PC-3 (cell line): ENCODE results near the gene SDCBP2. TPM values are rescaled to one million over a fixed set of nuclear protein-coding genes. Genes with fewer than 3 reads are reported as not detected.

ENCODE experiments used
- ATAC-seq: fragments of 200-7000 bp; cut with Tn5 transposase; 2 replicates; pipeline ENCODE4 v1.9.1; 2020; ENCODE audit warnings: mild to moderate bottlenecking, moderate library complexity
- BruUV-seq: library from RNA; stranded (reverse); fragments of 400-500 nt; replicated peaks from 2 replicates; lab custom pipeline; 2021; lab: Mats Ljungman, UMichigan
- CTCF ChIA-PET: fragments of 300-600 bp; sonication (Branson Sonifier 250); formaldehyde crosslinking; loops from one replicate; lab custom pipeline; 2022; ENCODE audit warnings: antibody characterized with exemption; lab: Charles Lee
- POLR2A ChIA-PET: fragments of 300-600 bp; sonication (Branson Sonifier 250); formaldehyde crosslinking; loops from one replicate; lab custom pipeline; 2022; ENCODE audit warnings: antibody characterized with exemption; ENCODE audit not compliant: unreplicated experiment; lab: Charles Lee
- DNase-seq: peaks from one replicate; pipeline ENCODE4 v3.0.0-alpha.2; 2015
- H2AFZ ChIP-seq: fragments of 300-600 bp; sonication (generic); 2 replicates; pipeline ENCODE4 v1.6.0; 2016; ENCODE audit warnings: antibody characterized with exemption, low read length
- H3F3A ChIP-seq: fragments of 300-600 bp; sonication (generic); one replicate; pipeline ENCODE4 v1.6.0; 2017; ENCODE audit warnings: antibody characterized with exemption, low read length, control low read depth, mild to moderate bottlenecking; ENCODE audit not compliant: unreplicated experiment
- H3K27ac ChIP-seq: fragments of 300-600 bp; sonication (generic); 2 replicates; pipeline ENCODE4 v1.5.1; 2016; ENCODE audit warnings: mild to moderate bottlenecking, low read length
- H3K27me3 ChIP-seq: fragments of 300-600 bp; sonication (generic); 2 replicates; pipeline ENCODE4 v1.6.1; 2016; ENCODE audit warnings: low read length, mixed read lengths
- H3K36me3 ChIP-seq: fragments of 300-600 bp; sonication (generic); 2 replicates; pipeline ENCODE4 v1.6.1; 2016; ENCODE audit warnings: low read depth, mixed run types, low read length, mixed read lengths
- H3K4me1 ChIP-seq: fragments of 300-600 bp; sonication (generic); 2 replicates; pipeline ENCODE4 v1.5.1; 2016; ENCODE audit warnings: low read length; ENCODE audit not compliant: insufficient read depth
- H3K4me2 ChIP-seq: fragments of 300-600 bp; sonication (generic); 2 replicates; pipeline ENCODE4 v1.6.0; 2016; ENCODE audit warnings: low read length
- H3K4me3 ChIP-seq: fragments of 300-600 bp; sonication (generic); 2 replicates; pipeline ENCODE4 v1.5.1; 2016; ENCODE audit warnings: mild to moderate bottlenecking, low read length, mixed read lengths
- H3K79me2 ChIP-seq: fragments of 300-600 bp; sonication (generic); 2 replicates; pipeline ENCODE4 v1.6.1; 2017; ENCODE audit warnings: low read length, mixed read lengths
- H3K9ac ChIP-seq: fragments of 300-600 bp; sonication (generic); 2 replicates; pipeline ENCODE4 v1.6.0; 2016; ENCODE audit warnings: mild to moderate bottlenecking, low read length
- H3K9me2 ChIP-seq: fragments of 300-600 bp; sonication (generic); replicated peaks from 2 replicates; pipeline ENCODE4 v1.6.1; 2016; ENCODE audit warnings: mixed run types, low read length, mixed read lengths
- H3K9me3 ChIP-seq: fragments of 300-600 bp; sonication (generic); 2 replicates; pipeline ENCODE4 v1.6.1; 2016; ENCODE audit warnings: low read length, mixed read lengths
- H4K20me1 ChIP-seq: fragments of 300-600 bp; sonication (generic); 2 replicates; pipeline ENCODE4 v1.6.1; 2016; ENCODE audit warnings: low read length, mixed read lengths
- EZH2 ChIP-seq: fragments of 300-600 bp; sonication (generic); IDR thresholded peaks from one replicate; pipeline ENCODE4 v1.6.1; 2017; ENCODE audit warnings: antibody characterized with exemption, mild to moderate bottlenecking, low read length; ENCODE audit not compliant: unreplicated experiment
- EZH2phosphoT487 ChIP-seq: fragments of 300-600 bp; sonication (generic); IDR thresholded peaks from 2 replicates; pipeline ENCODE4 v1.6.1; 2018; ENCODE audit warnings: mild to moderate bottlenecking, antibody characterized with exemption, low read length, borderline replicate concordance
- intact Hi-C: fragments of 100-400 bp; cut with micrococcal nuclease; formaldehyde crosslinking; loops from 2 replicates; pipeline ENCODE4 v1.9.0; 2023
- total RNA-seq: library from RNA; depleted of rRNA; stranded (reverse); fragments of >200 nt; gene quantifications from 2 replicates; pipeline ENCODE4 v1.2.3, GENCODE V29; 2014
- TF ChIP-seq, protein P1 (sequence below): fragments of 300-600 bp; sonication (generic); conservative IDR thresholded peaks from 2 replicates; pipeline ENCODE4 v1.5.1; 2017; ENCODE audit warnings: antibody characterized with exemption, low read depth, mild to moderate bottlenecking, low read length

Gene SDCBP2
- total RNA-seq, 1 experiment from 2014 or later, result 14.4 TPM

GRCh38 chr20:1313236-1313964 is 15.5 kb downstream of the SDCBP2 start:
- Histone ChIP-seq H3K36me3 (no peaks in the 10 kb centered on the region), H3K9me3 (no peaks in the 10 kb centered on the region), H2AFZ (peak overlapping the region; percentile 18; the same call in 1 of the 2 replicates), H3K9ac (no peak overlapping the region), H4K20me1 (no peaks in the 10 kb centered on the region), H3K79me2 (no peaks in the 10 kb centered on the region), H3K27me3 (no peaks in the 10 kb centered on the region), H3K4me2 (0 out of 2 replicates have a peak overlapping the region, but pooled peaks have one; percentile 10), H3K4me1 (peaks cover 5% of the 10 kb centered on the region), H3K9me2 (no peaks in the 10 kb centered on the region), H3K27ac (no peak overlapping the region), H3F3A (no peaks in the 10 kb centered on the region), H3K4me3 (no peak overlapping the region)
- POLR2A ChIA-PET, result no interaction called here
- TF ChIP-seq EZH2phosphoT487, result no peak
- TF ChIP-seq, protein P1, sequence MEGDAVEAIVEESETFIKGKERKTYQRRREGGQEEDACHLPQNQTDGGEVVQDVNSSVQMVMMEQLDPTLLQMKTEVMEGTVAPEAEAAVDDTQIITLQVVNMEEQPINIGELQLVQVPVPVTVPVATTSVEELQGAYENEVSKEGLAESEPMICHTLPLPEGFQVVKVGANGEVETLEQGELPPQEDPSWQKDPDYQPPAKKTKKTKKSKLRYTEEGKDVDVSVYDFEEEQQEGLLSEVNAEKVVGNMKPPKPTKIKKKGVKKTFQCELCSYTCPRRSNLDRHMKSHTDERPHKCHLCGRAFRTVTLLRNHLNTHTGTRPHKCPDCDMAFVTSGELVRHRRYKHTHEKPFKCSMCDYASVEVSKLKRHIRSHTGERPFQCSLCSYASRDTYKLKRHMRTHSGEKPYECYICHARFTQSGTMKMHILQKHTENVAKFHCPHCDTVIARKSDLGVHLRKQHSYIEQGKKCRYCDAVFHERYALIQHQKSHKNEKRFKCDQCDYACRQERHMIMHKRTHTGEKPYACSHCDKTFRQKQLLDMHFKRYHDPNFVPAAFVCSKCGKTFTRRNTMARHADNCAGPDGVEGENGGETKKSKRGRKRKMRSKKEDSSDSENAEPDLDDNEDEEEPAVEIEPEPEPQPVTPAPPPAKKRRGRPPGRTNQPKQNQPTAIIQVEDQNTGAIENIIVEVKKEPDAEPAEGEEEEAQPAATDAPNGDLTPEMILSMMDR, result peak; percentile 99
- CTCF ChIA-PET, result no interaction called here
- ATAC-seq (peak; percentile 86), DNase-seq (peak; percentile 83)
- intact Hi-C loops, result loop anchor here (1.0 kb wide), 1 partner anchor 124 kb away; no protein-coding TSS in a partner anchor
- no TSS peak for BruUV-seq

- Histone ChIP-seq H3F3A (no peaks in the 10 kb centered on the region), H3K4me3 (no peak overlapping the region), H3K9ac (no peak overlapping the region), H3K4me2 (no peak overlapping the region), H2AFZ (no peak overlapping the region), H3K4me1 (peaks cover 5% of the 10 kb centered on the region), H3K79me2 (no peaks in the 10 kb centered on the region), H3K9me3 (no peaks in the 10 kb centered on the region), H3K27ac (no peak overlapping the region), H3K36me3 (no peaks in the 10 kb centered on the region), H3K9me2 (no peaks in the 10 kb centered on the region), H4K20me1 (no peaks in the 10 kb centered on the region), H3K27me3 (no peaks in the 10 kb centered on the region)
- DNase-seq, result no peak
- BruUV-seq, result no TSS peak
- CTCF ChIA-PET, result no interaction called here
- TF ChIP-seq EZH2 (no peak), EZH2phosphoT487 (no peak)
- TF ChIP-seq, protein P1, result no peak
- no peak for ATAC-seq
- intact Hi-C loops, result loop anchor here (1.0 kb wide), 1 partner anchor 124 kb away; no protein-coding TSS in a partner anchor
- POLR2A ChIA-PET, result no interaction called here
Measured at GRCh38 chr20:1312904-1313235, 16.1 kb downstream of the SDCBP2 start.

GRCh38 chr20:1312308-1312707 is 16.6 kb downstream of the SDCBP2 start:
- H3F3A ChIP-seq, result no peaks in the 10 kb centered on the region
- no peak overlapping the region for H3K4me2 ChIP-seq
- ChIA-PET CTCF (no interaction called here), POLR2A (no interaction called here)
- H3K9ac ChIP-seq, result no peak overlapping the region
- H3K4me1 ChIP-seq, result peaks cover 5% of the 10 kb centered on the region
- DNase-seq (no peak), ATAC-seq (no peak)
- no TSS peak for BruUV-seq
- intact Hi-C loops, result no loop called here
- TF ChIP-seq EZH2 (no peak), EZH2phosphoT487 (no peak)
- TF ChIP-seq, protein P1, result no peak
- H4K20me1 ChIP-seq, result no peaks in the 10 kb centered on the region
- H3K36me3 ChIP-seq, result no peaks in the 10 kb centered on the region
- no peaks in the 10 kb centered on the region for H3K79me2 ChIP-seq
- no peaks in the 10 kb centered on the region for H3K9me3 ChIP-seq
- no peak overlapping the region for H2AFZ ChIP-seq
- no peak overlapping the region for H3K27ac ChIP-seq
- no peak overlapping the region for H3K4me3 ChIP-seq
- no peaks in the 10 kb centered on the region for H3K27me3 ChIP-seq
- H3K9me2 ChIP-seq, result no peaks in the 10 kb centered on the region
